GM12878 (cell line): ENCODE measurements around the gene HIVEP1. TPM values are rescaled to one million over a fixed set of nuclear protein-coding genes. Genes with fewer than 3 reads are reported as not detected.
A peak's percentile ranks its signal among the peaks of the same experiment; 100 is the strongest.

Experiments used
- ATAC-seq: fragments of 200-7000 bp; cut with Tn5 transposase; 3 replicates; pipeline ENCODE4 v1.9.1; 2020; ENCODE audit warnings: mild to moderate bottlenecking, moderate library complexity
- BruUV-seq: library from RNA; stranded (reverse); fragments of 400-500 nt; replicated peaks from 2 replicates; lab custom pipeline; 2021; lab: Mats Ljungman, UMichigan
- CTCF ChIA-PET: fragments of 300-600 bp; sonication (Branson Sonifier 250); formaldehyde crosslinking; extraction: SDS; loops from one replicate; lab custom pipeline; 2021; ENCODE audit warnings: inconsistent platforms; lab: Yijun Ruan, JAX
- POLR2A ChIA-PET: fragments of 350-600 bp; formaldehyde crosslinking; extraction: SDS; loops from one replicate; lab custom pipeline; 2021; ENCODE audit warnings: inconsistent platforms; lab: Charles Lee
- RAD21 ChIA-PET: fragments of 300-600 bp; sonication (Branson Sonifier 250); formaldehyde crosslinking; loops from one replicate; lab custom pipeline; 2023; ENCODE audit warnings: antibody characterized with exemption; ENCODE audit not compliant: unreplicated experiment; lab: Charles Lee
- SMC1A ChIA-PET: fragments of 300-600 bp; sonication (Branson Sonifier 250); formaldehyde crosslinking; loops from one replicate; lab custom pipeline; 2023; ENCODE audit not compliant: unreplicated experiment, uncharacterized antibody; lab: Charles Lee
- DNase-seq: peaks from one replicate; pipeline ENCODE4 v3.0.0-alpha.2; 2011; ENCODE audit warnings: low read depth, low spot score
- FAIRE-seq: peaks from 3 replicates; lab custom pipeline; 2011; peaks lifted over from hg19 to GRCh38; lab: Jason Lieb, UNC
- H2AFZ ChIP-seq: 2 replicates; pipeline ENCODE4 v1.6.0; 2011; ENCODE audit warnings: low read depth, low read length, control low read depth; ENCODE audit not compliant: control insufficient read depth
- H3K27ac ChIP-seq: 2 replicates; pipeline ENCODE4 v1.5.1; 2011; ENCODE audit warnings: control low read depth; ENCODE audit not compliant: control insufficient read depth, insufficient read depth
- H3K27me3 ChIP-seq, 2 experiments: replicated peaks in 1 of 2; 2 replicates each; pipeline versions ENCODE4 v1.6.0 to v1.6.1; 2011; ENCODE audit warnings: low read length in 1 of 2; ENCODE audit not compliant: control insufficient read depth in 2 of 2, insufficient read depth in 2 of 2
- H3K36me3 ChIP-seq, 2 experiments: 2 replicates each; pipeline ENCODE4 v1.5.1; 2011; ENCODE audit warnings: low read length in 1 of 2; ENCODE audit not compliant: control insufficient read depth in 2 of 2, insufficient read depth in 2 of 2
- H3K4me1 ChIP-seq: 2 replicates; pipeline ENCODE4 v1.6.1; 2011; ENCODE audit warnings: mild to moderate bottlenecking, low read length, moderate library complexity, mixed read lengths; ENCODE audit not compliant: control insufficient read depth, insufficient read depth
- H3K4me2 ChIP-seq: 2 replicates; pipeline ENCODE4 v1.6.0; 2011; ENCODE audit warnings: control low read depth; ENCODE audit not compliant: control insufficient read depth, insufficient read depth
- H3K4me3 ChIP-seq: fragments of 200-600 bp; sonication (generic); 2 replicates; pipeline ENCODE4 v1.5.1; 2016
- H3K79me2 ChIP-seq: 2 replicates; pipeline ENCODE4 v1.6.0; 2011; ENCODE audit warnings: low read length; ENCODE audit not compliant: control insufficient read depth, insufficient read depth
- H3K9ac ChIP-seq: 2 replicates; pipeline ENCODE4 v1.8.0; 2011; ENCODE audit warnings: low read length, control low read depth, mixed read lengths; ENCODE audit not compliant: control insufficient read depth, insufficient read depth
- H3K9me3 ChIP-seq: replicated peaks from 3 replicates; pipeline ENCODE4 v1.5.1; 2011; ENCODE audit warnings: mild to moderate bottlenecking, low read length; ENCODE audit not compliant: control insufficient read depth, insufficient read depth
- H4K20me1 ChIP-seq: 2 replicates; pipeline ENCODE4 v1.6.0; 2011; ENCODE audit not compliant: control insufficient read depth, insufficient read depth
- BCL11A ChIP-seq: IDR thresholded peaks from 2 replicates; pipeline ENCODE4 v1.6.1; 2011; ENCODE audit warnings: low read depth, low read length
- CREB1 ChIP-seq: IDR thresholded peaks from 2 replicates; pipeline ENCODE4 v1.6.1; 2012; ENCODE audit warnings: low read depth, mild to moderate bottlenecking, inconsistent platforms
- EED ChIP-seq: sonication (generic); IDR thresholded peaks from 2 replicates; pipeline ENCODE4 v1.6.1; 2016; ENCODE audit warnings: antibody characterized with exemption, low read depth
- GABPA ChIP-seq: IDR thresholded peaks from 2 replicates; pipeline ENCODE4 v1.6.1; 2014; ENCODE audit warnings: antibody characterized with exemption, low read depth, mild to moderate bottlenecking, inconsistent platforms
- KLF5 ChIP-seq: fragments of 450-650 bp; IDR thresholded peaks from 2 replicates; pipeline ENCODE4 v1.6.1; 2014; ENCODE audit warnings: mild to moderate bottlenecking; ENCODE audit not compliant: partially characterized antibody
- NFYA ChIP-seq: IDR thresholded peaks from 2 replicates; pipeline ENCODE4 v1.6.1; 2011; ENCODE audit warnings: low read depth, mild to moderate bottlenecking, low read length, improper control_type of control experiment, borderline replicate concordance
- NR2C2 ChIP-seq: IDR thresholded peaks from 2 replicates; pipeline ENCODE4 v1.6.1; 2011; ENCODE audit warnings: borderline replicate concordance, low read depth; ENCODE audit not compliant: control insufficient read depth, insufficient read length
- POLR2A ChIP-seq: IDR thresholded peaks from 2 replicates; pipeline ENCODE4 v1.6.1; 2011; ENCODE audit warnings: low read depth, mild to moderate bottlenecking, low read length
- POLR2AphosphoS5 ChIP-seq: IDR thresholded peaks from 2 replicates; pipeline ENCODE4 v1.6.1; 2011; ENCODE audit warnings: mild to moderate bottlenecking, low read length, inconsistent platforms
- RUNX3 ChIP-seq: IDR thresholded peaks from 2 replicates; pipeline ENCODE4 v1.6.1; 2012; ENCODE audit warnings: low read length, inconsistent platforms
- SREBF2 ChIP-seq: IDR thresholded peaks from 2 replicates; pipeline ENCODE4 v1.6.1; 2012; ENCODE audit warnings: mild to moderate bottlenecking, low read length
- ZNF592 ChIP-seq: fragments of 450-650 bp; IDR thresholded peaks from 2 replicates; pipeline ENCODE4 v1.6.1; 2017; ENCODE audit warnings: mild to moderate bottlenecking, moderate library complexity
- ZSCAN29 ChIP-seq: fragments of 450-650 bp; IDR thresholded peaks from 2 replicates; pipeline ENCODE4 v1.6.1; 2017; ENCODE audit warnings: mild to moderate bottlenecking, moderate library complexity
- WGBS: methylation state at CpG from one replicate; pipeline ENCODE4 v1.1.6; 2016; ENCODE audit warnings: low lambda C conversion rate; ENCODE audit not compliant: insufficient replicate concordance, insufficient coverage; ENCODE audit errors: missing lambda C conversion rate; 5-methylcytosine and 5-hydroxymethylcytosine counted together
- in situ Hi-C: fragments of 300-500 bp; cut with MboI; formaldehyde crosslinking; loops from 9 replicates; pipeline ENCODE4 v1.14.3; 2018; ENCODE audit warnings: mixed read lengths
- intact Hi-C: fragments of 100-400 bp; cut with micrococcal nuclease; formaldehyde crosslinking; loops from one replicate; pipeline ENCODE4 v1.14.2; 2022; ENCODE audit not compliant: unreplicated experiment
- polyA plus RNA-seq, 11 experiments: library from polyadenylated mRNA; depleted of rRNA in 4 of 11; unstranded in 6 of 11; stranded (reverse) in 5 of 11; fragments of >200 nt; fragmentation: Nextera tagmentation in 4 of 11; fragmentation: Illumina TruSeq in 1 of 11; extraction: Ambion mirVana in 4 of 11; extraction: Trizol in 1 of 11; gene quantifications; 1 replicate in 1 of 11; 2 replicates in 10 of 11; pipeline versions ENCODE4 v1.2.1 to v1.2.3, GENCODE V29; 2011 to 2016; ENCODE audit warnings: inconsistent platforms in 2 of 11, missing spikeins in 2 of 11, low read depth in 1 of 11
- total RNA-seq, 4 experiments: library from RNA; depleted of rRNA in 3 of 4; stranded (reverse); fragments of >200 nt in 3 of 4; fragmentation: Illumina TruSeq in 1 of 4; extraction: Trizol in 1 of 4; gene quantifications; 2 replicates each; pipeline versions ENCODE4 v1.2.1 to v1.2.3, GENCODE V29; 2013 to 2021
- TF ChIP-seq, protein P1 (sequence below): fragments of 450-650 bp; IDR thresholded peaks from 2 replicates; pipeline ENCODE4 v1.6.1; 2016; ENCODE audit warnings: mild to moderate bottlenecking
- TF ChIP-seq, protein P2 (sequence below): IDR thresholded peaks from 2 replicates; pipeline ENCODE4 v1.6.1; 2011; ENCODE audit warnings: mild to moderate bottlenecking, low read depth, low read length, moderate library complexity; ENCODE audit not compliant: insufficient replicate concordance
- TF ChIP-seq, protein P3 (sequence below): IDR thresholded peaks from 2 replicates; pipeline ENCODE4 v1.6.1; 2012; ENCODE audit warnings: low read length, inconsistent platforms

HIVEP1 gene
- total and polyA plus RNA-seq, 10 of the 15 experiments (the other 5 are each of a cell fraction or from before 2014, with no cell fraction given) = 4.3 to 37.5 (median 21.6) TPM

- ChIA-PET POLR2A (no interaction called here), SMC1A (interaction anchor here (0.6 to 1.3 kb wide), 3 partner anchors 17 to 214 kb away, joined by 3 to 4 read pairs (median 3); no protein-coding TSS in a partner anchor), RAD21 (interaction anchor here (1.1 kb wide), 1 partner anchor 264 kb away, joined by 3 read pairs; no protein-coding TSS in a partner anchor), CTCF (interaction anchor here (0.5 to 0.6 kb wide), 2 partner anchors 19 to 106 kb away, joined by 4 read pairs; no protein-coding TSS in a partner anchor)
- intact Hi-C loops = no loop called here
- WGBS = 67% methylated on average over 14 of the region's 14 CpGs
- Histone ChIP-seq H3K79me2 (no peaks in the 10 kb centered on the region), H3K36me3 (no peaks in the 10 kb centered on the region), H3K9me3 (no peaks in the 10 kb centered on the region; the same call in 2 of the 3 replicates), H4K20me1 (no peaks in the 10 kb centered on the region), H3K27me3 (no peaks in the 10 kb centered on the region), H2AFZ (peak overlapping the region; percentile 73), H3K4me2 (no peak overlapping the region; the same call in 1 of the 2 replicates), H3K27ac (peak overlapping the region; percentile 68), H3K9ac (0 out of 2 replicates have a peak overlapping the region, but pooled peaks have one; percentile 32), H3K4me3 (no peak overlapping the region), H3K4me1 (peaks cover 15% of the 10 kb centered on the region)
- BruUV-seq = no TSS peak
- DNase-seq (peak; percentile 62), FAIRE-seq (no peak), ATAC-seq (peak; percentile 89)
- in situ Hi-C loops = no loop called here
- TF ChIP-seq BCL11A = peak; percentile 48; the same call in 1 of the 2 replicates
- no peak for TF ChIP-seq KLF5
- TF ChIP-seq NR2C2 = no peak
- TF ChIP-seq, protein P1, sequence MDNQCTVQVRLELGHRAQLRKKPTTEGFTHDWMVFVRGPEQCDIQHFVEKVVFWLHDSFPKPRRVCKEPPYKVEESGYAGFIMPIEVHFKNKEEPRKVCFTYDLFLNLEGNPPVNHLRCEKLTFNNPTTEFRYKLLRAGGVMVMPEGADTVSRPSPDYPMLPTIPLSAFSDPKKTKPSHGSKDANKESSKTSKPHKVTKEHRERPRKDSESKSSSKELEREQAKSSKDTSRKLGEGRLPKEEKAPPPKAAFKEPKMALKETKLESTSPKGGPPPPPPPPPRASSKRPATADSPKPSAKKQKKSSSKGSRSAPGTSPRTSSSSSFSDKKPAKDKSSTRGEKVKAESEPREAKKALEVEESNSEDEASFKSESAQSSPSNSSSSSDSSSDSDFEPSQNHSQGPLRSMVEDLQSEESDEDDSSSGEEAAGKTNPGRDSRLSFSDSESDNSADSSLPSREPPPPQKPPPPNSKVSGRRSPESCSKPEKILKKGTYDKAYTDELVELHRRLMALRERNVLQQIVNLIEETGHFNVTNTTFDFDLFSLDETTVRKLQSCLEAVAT = peak; percentile 51; the same call in 1 of the 2 replicates
- TF ChIP-seq CREB1 = peak; percentile 67
- TF ChIP-seq EED = no peak
- TF ChIP-seq RUNX3 = peak; percentile 92
- TF ChIP-seq, protein P2, sequence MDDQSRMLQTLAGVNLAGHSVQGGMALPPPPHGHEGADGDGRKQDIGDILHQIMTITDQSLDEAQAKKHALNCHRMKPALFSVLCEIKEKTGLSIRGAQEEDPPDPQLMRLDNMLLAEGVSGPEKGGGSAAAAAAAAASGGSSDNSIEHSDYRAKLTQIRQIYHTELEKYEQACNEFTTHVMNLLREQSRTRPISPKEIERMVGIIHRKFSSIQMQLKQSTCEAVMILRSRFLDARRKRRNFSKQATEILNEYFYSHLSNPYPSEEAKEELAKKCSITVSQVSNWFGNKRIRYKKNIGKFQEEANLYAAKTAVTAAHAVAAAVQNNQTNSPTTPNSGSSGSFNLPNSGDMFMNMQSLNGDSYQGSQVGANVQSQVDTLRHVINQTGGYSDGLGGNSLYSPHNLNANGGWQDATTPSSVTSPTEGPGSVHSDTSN = no peak
- peak; percentile 53; the same call in 1 of the 2 replicates for TF ChIP-seq POLR2AphosphoS5
- TF ChIP-seq ZNF592 = no peak
- peak; percentile 46; the same call in 1 of the 2 replicates for TF ChIP-seq POLR2A
- no peak for TF ChIP-seq SREBF2
- TF ChIP-seq NFYA = no peak
- TF ChIP-seq GABPA = 0 out of 2 replicates have a peak, but pooled peaks have one; percentile 44
- no peak for TF ChIP-seq ZSCAN29
- TF ChIP-seq, protein P3, sequence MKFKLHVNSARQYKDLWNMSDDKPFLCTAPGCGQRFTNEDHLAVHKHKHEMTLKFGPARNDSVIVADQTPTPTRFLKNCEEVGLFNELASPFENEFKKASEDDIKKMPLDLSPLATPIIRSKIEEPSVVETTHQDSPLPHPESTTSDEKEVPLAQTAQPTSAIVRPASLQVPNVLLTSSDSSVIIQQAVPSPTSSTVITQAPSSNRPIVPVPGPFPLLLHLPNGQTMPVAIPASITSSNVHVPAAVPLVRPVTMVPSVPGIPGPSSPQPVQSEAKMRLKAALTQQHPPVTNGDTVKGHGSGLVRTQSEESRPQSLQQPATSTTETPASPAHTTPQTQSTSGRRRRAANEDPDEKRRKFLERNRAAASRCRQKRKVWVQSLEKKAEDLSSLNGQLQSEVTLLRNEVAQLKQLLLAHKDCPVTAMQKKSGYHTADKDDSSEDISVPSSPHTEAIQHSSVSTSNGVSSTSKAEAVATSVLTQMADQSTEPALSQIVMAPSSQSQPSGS = peak; percentile 27; the same call in 1 of the 2 replicates
Measured at GRCh38 chr6:11975353-11975977, 36.6 kb upstream of the HIVEP1 start.
